IPS DF 6.9 (cell line): ENCODE results near the gene NDUFB10.
"Not testable (repeated sequence)": the region's sequence is repeated elsewhere in the genome, so short reads cannot be mapped to it uniquely, and the experiment has no call there.

Experiments
- DNase-seq: peaks from one replicate; pipeline ENCODE4 v3.0.0-alpha.2; 2013; ENCODE audit warnings: low read depth, low spot score
- H3K27ac ChIP-seq: one replicate; pipeline ENCODE4 v1.5.1; 2013; ENCODE audit warnings: low read length, control low read depth
- H3K27me3 ChIP-seq: 2 replicates; pipeline ENCODE4 v1.6.1; 2013; ENCODE audit warnings: mild to moderate bottlenecking, low read length; ENCODE audit not compliant: control insufficient read depth, insufficient read depth
- H3K36me3 ChIP-seq: 2 replicates; pipeline ENCODE4 v1.6.1; 2013; ENCODE audit warnings: low read length; ENCODE audit not compliant: control insufficient read depth, insufficient read depth
- H3K4me1 ChIP-seq: 2 replicates; pipeline ENCODE4 v1.6.1; 2013; ENCODE audit warnings: low read length; ENCODE audit not compliant: control insufficient read depth, insufficient read depth
- H3K4me3 ChIP-seq: 2 replicates; pipeline ENCODE4 v1.5.1; 2013; ENCODE audit warnings: mild to moderate bottlenecking, low read length
- H3K9me3 ChIP-seq: 2 replicates; pipeline ENCODE4 v1.6.1; 2013; ENCODE audit warnings: low read length, inconsistent platforms; ENCODE audit not compliant: control insufficient read depth, insufficient read depth
- WGBS: extraction: QIAGEN DNeasy Blood & Tissue Kit; methylation state at CpG from one replicate; pipeline ENCODE4 v1.1.7; 2013; ENCODE audit warnings: mixed read lengths, missing lambda C conversion rate; ENCODE audit not compliant: insufficient read length, insufficient coverage; 5-methylcytosine and 5-hydroxymethylcytosine counted together

The NDUFB10 gene

DNA sequence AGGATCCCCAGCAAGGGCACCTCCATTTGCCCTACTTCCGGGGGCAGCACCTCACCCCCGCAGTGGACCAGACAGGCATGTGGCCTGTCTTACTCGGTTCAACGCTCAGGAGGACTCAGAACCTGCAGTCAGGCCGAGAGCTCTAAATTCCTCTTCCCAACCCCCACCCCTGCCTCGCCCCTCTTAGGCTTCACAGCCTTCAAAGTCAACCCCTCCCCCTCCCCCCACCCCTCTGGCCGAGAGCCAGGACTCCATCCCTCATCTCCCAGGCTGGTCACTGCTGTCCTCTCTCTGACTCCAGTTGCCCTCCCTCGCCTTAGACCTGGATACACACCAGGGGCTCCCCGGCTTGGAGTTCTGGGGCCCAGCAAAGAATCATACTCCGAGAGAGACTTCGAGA, 33.1 kb upstream of the NDUFB10 start:
- no peaks in the 10 kb centered on the region for H3K9me3 ChIP-seq
- DNase-seq: no peak
- H3K27ac ChIP-seq: no peak overlapping the region
- no peaks in the 10 kb centered on the region for H3K36me3 ChIP-seq
- no CpG with 5 or more reads among the region's 11 CpGs for WGBS
- H3K27me3 ChIP-seq: peaks cover 6% of the 10 kb centered on the region; the same call in 1 of the 2 replicates
- peaks cover 9% of the 10 kb centered on the region for H3K4me1 ChIP-seq
- H3K4me3 ChIP-seq: no peak overlapping the region

DNA sequence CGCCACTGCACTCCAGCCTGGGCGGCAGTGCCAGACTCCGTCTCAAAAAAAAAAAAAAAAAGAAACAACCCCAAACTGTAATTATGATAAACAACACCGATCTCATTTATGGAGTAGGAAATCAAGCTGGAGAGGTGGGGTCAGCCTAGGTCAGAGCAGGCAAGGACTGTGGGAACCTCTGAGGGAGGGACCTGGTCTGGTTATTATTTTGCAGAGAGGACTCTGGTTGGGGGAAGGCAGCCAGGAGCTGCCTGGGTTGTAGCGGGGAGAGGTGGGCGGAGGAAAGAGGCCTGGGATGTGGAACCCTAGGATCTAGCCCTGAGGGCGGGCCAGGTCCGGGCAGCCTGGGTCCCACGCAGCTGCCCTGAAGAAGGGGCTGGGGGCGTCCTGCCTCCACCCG, 30.2 kb upstream of the NDUFB10 start:
- H3K9me3 ChIP-seq: no peaks in the 10 kb centered on the region
- H3K4me1 ChIP-seq: peaks cover 7% of the 10 kb centered on the region
- no peak overlapping the region for H3K27ac ChIP-seq
- DNase-seq: no peak
- H3K4me3 ChIP-seq: peak overlapping the region; percentile 43; the same call in 1 of the 2 replicates
- no CpG with 5 or more reads among the region's 11 CpGs for WGBS
- no peaks in the 10 kb centered on the region for H3K36me3 ChIP-seq
- peaks cover 2% of the 10 kb centered on the region; the same call in 1 of the 2 replicates for H3K27me3 ChIP-seq

DNA sequence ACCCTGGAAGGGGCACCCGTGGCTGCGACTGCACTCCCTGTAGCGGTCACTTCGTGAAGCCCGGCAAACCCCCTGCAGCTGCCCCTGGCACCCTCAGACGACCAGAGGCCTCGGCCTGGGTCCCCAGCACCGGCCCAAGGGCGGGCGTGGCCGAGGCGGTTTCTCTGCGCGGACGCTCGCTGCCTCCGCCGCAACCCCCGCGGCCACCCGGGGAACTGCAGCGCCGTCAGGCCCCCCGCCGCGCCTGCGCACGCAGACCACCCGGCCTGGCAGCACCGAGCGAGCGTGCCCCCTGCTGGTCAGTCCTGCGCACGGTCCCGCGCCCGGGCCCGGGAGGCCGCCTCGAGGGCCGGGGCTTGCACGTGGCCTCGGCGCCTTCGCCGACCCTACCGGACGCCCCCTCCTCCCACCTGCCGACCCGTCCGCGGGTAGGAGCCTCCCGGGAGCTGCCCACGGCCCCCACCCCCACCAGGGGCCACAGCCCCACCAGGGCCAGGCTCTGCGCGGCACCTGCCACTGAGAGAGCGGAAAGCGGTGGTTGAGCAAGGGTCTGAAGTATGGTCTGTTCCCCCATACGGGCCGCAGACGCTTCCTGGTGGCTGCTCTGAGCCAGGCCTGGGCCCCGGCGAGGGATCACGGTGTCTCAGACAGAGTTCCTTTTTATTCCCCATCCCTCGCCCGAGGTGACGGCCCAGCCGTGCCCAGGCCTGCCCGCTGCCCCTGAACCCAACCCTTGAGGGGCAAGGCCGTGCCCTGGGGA, 29.6 kb upstream of the NDUFB10 start:
- DNase-seq: no peak
- H3K4me3 ChIP-seq: peak overlapping the region; percentile 43; the same call in 1 of the 2 replicates
- H3K27ac ChIP-seq: no peak overlapping the region
- H3K27me3 ChIP-seq: peaks cover 2% of the 10 kb centered on the region; the same call in 1 of the 2 replicates
- WGBS: no CpG with 5 or more reads among the region's 70 CpGs
- peaks cover 7% of the 10 kb centered on the region for H3K4me1 ChIP-seq
- H3K9me3 ChIP-seq: no peaks in the 10 kb centered on the region
- no peaks in the 10 kb centered on the region for H3K36me3 ChIP-seq

DNA sequence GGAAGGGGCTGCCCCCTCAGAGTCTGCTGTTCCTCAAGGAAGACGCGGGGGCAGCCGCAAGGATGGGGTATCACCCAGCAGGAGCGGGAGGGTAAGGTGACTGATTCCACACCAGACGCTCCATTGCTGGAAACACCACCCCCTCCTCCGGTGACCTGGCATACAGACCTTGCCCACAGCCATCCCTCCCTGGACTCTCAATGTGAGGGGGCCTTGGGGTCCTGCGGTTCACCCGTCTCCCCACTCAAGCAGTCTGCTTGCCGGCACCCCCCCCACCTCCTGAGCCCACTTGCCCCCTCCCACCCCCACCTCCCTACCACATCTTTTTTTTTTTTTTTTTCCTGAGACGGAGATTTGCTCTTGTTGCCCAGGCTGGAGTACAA, 29.0 kb upstream of the NDUFB10 start:
- DNase-seq: no peak
- H3K9me3 ChIP-seq: no peaks in the 10 kb centered on the region
- no peak overlapping the region for H3K27ac ChIP-seq
- H3K27me3 ChIP-seq: peaks cover 2% of the 10 kb centered on the region; the same call in 1 of the 2 replicates
- no CpG with 5 or more reads among the region's 10 CpGs for WGBS
- no peaks in the 10 kb centered on the region for H3K36me3 ChIP-seq
- no peak overlapping the region for H3K4me3 ChIP-seq
- peaks cover 7% of the 10 kb centered on the region for H3K4me1 ChIP-seq

DNA sequence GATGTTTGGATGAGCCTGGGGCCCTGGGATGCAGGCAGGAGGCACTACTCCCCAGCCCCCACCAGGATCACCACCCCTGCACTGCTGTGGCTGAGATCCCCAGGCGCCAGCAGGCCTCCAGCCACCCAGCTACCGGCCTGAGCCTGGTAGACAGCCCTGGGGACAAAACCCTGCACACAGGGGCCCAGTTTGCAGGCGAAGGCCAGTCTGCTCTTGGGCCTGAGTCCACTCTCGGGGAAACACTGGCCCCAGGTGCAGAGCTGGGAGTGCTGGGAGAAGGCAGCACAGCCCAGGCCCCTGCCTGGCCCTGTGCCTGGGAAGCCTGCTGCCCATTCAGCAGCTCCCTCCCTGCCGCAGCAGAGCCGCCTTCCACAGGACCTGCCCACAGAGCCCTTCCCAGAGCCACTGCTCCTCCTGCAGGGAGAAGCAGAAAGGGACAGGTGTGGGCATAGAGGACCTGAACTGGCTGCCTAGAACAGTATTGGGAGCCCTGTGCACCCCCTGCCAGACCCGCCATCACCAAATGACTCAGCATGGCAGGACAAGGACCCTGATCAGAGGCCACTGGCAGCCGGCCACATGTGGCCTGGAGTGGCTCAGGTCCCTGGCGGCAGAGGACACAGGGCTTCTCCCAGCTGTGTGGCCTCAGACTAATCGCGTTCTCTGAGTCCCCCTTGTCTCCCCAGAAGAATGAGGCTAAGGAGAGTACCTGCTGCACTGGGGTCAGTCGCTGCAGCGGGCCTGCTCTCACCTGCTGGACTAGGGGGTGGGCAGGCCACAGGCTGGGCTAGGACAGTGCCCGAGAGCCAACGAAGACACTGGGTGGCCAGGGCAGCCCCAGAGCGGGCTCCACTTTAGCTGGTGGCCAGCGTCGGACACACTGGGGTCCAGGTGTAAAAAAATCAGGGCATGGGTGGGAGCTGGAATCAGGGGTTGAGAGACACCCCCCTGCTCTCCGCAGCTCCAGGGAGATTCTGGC, 27.0 kb upstream of the NDUFB10 start:
- no peak overlapping the region for H3K4me3 ChIP-seq
- no peak for DNase-seq
- no peaks in the 10 kb centered on the region for H3K36me3 ChIP-seq
- H3K27ac ChIP-seq: no peak overlapping the region
- no CpG with 5 or more reads among the region's 19 CpGs for WGBS
- no peaks in the 10 kb centered on the region for H3K9me3 ChIP-seq
- H3K4me1 ChIP-seq: peaks cover 5% of the 10 kb centered on the region
- peaks cover 2% of the 10 kb centered on the region; the same call in 1 of the 2 replicates for H3K27me3 ChIP-seq

DNA sequence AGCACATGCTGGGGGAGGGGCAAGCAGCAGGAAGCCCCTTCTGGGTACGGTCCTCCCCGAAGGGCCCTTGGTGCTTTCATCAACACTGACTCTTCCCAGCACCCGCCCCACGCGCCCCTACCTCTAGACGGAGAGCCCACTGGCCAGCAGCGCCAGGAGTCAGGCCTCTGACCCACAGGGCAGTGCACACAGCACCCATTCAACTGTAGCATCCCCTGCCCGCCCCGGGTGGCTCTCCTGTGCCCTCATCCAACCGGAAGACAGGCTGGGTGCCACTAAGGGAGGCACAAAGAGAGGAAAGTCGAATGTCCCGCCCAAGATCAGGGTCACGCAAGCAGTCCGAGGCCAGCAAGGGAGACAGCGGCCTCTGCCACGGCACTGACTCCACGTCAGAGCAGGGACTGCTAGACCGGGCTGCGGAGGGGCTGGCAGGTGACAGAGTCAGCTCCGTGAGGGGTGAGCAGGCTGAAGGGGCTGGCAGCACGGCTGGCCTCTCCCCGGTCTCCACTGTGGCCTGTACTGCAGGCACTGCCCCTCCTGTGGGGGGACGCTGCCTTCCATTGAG, 26.2 kb upstream of the NDUFB10 start:
- WGBS: no CpG with 5 or more reads among the region's 23 CpGs
- H3K4me3 ChIP-seq: no peak overlapping the region

DNA sequence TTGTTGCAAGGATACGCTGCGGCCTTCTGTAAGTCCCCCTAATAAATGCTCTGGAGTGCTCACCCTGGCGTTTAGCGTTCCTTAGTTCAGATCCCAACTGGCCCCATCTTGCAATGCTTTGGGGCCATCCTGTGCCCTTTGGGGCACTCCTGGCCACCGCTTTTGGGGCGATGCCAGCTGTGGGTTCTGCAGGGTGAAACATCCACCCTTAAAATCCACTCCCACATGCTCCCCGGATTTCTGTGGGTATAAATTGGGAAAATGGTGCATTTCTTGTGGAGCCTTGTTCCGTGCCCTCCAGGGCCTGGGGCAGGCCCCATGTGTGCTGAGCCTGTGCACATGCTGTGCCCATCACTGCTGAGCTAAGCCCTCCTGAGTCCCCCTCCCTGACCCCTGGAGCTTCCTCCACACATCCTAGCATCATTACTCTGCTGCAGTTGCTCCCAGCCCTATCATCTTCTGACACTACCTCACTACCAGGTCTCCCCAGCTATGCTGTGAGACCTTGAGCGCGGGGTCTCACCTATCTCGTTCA, 22.3 kb upstream of the NDUFB10 start:
- H3K27ac ChIP-seq: no peak overlapping the region
- H3K27me3 ChIP-seq: no peaks in the 10 kb centered on the region
- H3K9me3 ChIP-seq: no peaks in the 10 kb centered on the region
- H3K36me3 ChIP-seq: peaks cover 16% of the 10 kb centered on the region
- no peaks in the 10 kb centered on the region; the same call in 1 of the 2 replicates for H3K4me1 ChIP-seq
- no peak overlapping the region for H3K4me3 ChIP-seq
- no peak for DNase-seq
- no CpG with 5 or more reads among the region's 11 CpGs for WGBS

More for the DNA sequence above, 26.2 kb upstream of the NDUFB10 start:
- Histone ChIP-seq H3K36me3 (peaks cover under 1% of the 10 kb centered on the region), H3K27ac (no peak overlapping the region), H3K27me3 (peaks cover 2% of the 10 kb centered on the region; the same call in 1 of the 2 replicates), H3K9me3 (no peaks in the 10 kb centered on the region), H3K4me1 (peaks cover 5% of the 10 kb centered on the region)
- DNase-seq: no peak

DNA sequence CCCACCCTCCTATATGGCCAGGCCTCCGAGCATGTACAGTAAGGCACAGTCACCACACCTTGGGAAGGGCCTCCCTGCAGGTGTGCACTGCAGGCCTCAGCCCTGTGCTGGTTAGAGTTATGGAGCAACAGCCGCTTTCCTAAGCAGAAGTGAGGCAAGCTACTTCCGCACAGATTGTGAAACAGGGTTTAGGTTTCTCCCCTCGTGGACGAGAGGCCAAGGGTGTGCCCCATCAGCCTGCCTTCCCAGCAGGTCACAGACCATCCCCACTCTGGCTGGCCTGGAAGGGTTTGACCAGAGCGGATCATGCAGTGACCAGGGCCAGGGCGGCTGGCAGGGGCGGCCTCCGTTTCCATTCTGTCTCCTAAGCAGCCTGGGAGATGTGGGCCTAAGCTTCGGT, 21.0 kb upstream of the NDUFB10 start:
- Histone ChIP-seq H3K27me3 (no peaks in the 10 kb centered on the region), H3K36me3 (peaks cover 16% of the 10 kb centered on the region), H3K4me1 (peaks cover 3% of the 10 kb centered on the region; the same call in 1 of the 2 replicates), H3K9me3 (no peaks in the 10 kb centered on the region), H3K4me3 (no peak overlapping the region), H3K27ac (no peak overlapping the region)
- WGBS: no CpG with 5 or more reads among the region's 10 CpGs
- no peak for DNase-seq

DNA sequence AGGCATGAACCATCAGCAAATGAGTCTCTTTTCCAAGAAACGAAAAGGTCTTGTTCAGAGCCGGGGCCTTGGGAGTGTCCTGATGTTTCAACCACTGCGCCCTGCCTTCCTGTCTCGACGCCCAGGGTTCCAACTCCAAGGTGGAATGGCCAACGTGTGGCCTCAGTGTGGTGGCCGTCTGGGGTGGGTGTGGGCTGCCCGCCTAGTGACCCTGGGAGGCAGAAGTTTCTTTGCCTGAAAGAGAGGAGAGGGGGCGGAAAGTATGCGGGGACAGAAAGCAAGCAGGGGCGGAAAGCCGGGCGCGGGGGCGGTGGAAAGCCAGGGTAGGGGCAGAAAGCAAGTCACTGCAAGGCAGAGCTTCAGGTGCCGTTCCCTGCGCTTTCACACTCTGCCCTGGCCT, 20.4 kb upstream of the NDUFB10 start:
- no CpG with 5 or more reads among the region's 17 CpGs for WGBS
- H3K27ac ChIP-seq: no peak overlapping the region
- H3K4me1 ChIP-seq: peaks cover 3% of the 10 kb centered on the region; the same call in 1 of the 2 replicates

DNA sequence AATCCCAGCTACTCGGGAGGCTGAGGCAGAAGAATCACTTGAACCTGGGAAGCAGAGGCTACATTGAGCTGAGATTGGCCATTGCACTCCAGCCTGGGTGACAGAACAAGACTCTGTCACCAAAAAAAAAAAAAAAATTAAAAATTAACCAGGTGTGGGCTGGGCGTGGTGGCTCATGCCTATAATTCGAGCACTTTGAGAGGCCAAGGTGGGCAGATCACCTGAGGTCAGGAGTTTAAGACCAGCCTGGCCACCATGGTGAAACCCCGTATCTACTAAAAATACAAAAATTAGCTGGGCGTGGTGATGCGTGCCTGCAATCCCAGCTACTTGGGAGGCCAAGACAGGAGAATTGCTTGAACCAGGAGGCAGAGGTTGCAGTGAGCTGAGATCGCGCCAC, 19.5 kb upstream of the NDUFB10 start:
- DNase-seq: not testable (repeated sequence)

More for the DNA sequence above, 20.4 kb upstream of the NDUFB10 start:
- Histone ChIP-seq H3K4me3 (no peak overlapping the region), H3K27me3 (no peaks in the 10 kb centered on the region), H3K9me3 (no peaks in the 10 kb centered on the region), H3K36me3 (peaks cover 16% of the 10 kb centered on the region)
- DNase-seq: no peak

More for the DNA sequence above, 19.5 kb upstream of the NDUFB10 start:
- not testable (repeated sequence) for H3K4me1 ChIP-seq, H3K9me3 ChIP-seq, H3K27ac ChIP-seq, H3K4me3 ChIP-seq, H3K27me3 ChIP-seq
- H3K36me3 ChIP-seq: peaks cover 16% of the 10 kb centered on the region
- WGBS: no CpG with 5 or more reads among the region's 8 CpGs
